ENCODE measurements around the gene ERBB3.
"Not testable (repeated sequence)": the region's sequence is repeated elsewhere in the genome, so short reads cannot be mapped to it uniquely, and the experiment has no call there.

Gene ERBB3

DNA sequence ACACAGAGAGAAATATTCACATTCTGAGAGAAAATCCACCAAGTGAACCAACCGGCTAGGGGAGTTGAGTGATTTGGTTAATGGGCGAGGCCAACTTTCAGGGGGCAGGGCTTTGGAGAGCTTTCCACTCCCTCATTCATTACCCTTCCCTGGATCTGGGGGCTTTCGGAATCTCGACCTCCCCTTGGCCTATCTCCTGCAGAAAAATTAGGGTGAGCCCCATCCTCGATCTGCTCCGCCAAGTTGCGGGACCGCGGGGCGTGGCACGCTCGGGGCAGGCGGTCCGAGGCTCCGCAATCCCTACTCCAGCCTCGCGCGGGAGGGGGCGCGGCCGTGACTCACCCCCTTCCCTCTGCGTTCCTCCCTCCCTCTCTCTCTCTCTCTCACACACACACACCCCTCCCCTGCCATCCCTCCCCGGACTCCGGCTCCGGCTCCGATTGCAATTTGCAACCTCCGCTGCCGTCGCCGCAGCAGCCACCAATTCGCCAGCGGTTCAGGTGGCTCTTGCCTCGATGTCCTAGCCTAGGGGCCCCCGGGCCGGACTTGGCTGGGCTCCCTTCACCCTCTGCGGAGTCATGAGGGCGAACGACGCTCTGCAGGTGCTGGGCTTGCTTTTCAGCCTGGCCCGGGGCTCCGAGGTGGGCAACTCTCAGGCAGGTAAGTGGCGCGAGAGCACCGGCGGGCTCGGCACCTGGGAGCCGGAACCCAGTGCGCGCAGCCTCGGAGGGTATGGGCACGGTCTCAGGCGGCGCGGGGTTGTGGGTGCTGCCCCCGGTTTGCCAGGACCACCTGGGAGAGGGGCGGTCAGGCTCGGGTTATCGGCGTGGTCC, at the start of gene ERBB3:
Gene ERBB3, plus strand, starts transcription at position 443 of the 833 bp plus-strand sequence. Its CDS starts 136 bp downstream, at position 579.
- peak; percentile 48 for DNase-seq (ENCODE audit: low read depth)

DNA sequence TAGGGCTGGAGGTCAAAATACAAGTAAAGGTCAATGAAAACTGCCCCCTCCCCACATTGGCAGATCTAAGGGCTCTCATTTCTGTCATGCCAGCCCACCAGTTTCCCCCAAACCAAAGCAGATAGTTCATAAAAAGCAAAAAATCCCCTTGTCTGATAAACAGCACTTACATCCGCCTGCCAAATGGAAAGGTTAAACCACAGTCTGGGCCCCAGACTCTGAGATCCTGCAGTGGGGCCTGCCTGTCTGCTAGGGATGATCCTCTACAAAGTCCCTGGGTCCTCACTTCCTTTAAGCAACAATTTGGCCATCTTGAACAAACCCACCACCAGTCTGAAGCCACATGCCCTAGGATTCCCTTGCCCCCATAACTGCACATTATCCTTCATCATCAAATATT, 48.0 kb upstream of the ERBB3 start:
- no peak for DNase-seq (ENCODE audit: low read depth)

DNA sequence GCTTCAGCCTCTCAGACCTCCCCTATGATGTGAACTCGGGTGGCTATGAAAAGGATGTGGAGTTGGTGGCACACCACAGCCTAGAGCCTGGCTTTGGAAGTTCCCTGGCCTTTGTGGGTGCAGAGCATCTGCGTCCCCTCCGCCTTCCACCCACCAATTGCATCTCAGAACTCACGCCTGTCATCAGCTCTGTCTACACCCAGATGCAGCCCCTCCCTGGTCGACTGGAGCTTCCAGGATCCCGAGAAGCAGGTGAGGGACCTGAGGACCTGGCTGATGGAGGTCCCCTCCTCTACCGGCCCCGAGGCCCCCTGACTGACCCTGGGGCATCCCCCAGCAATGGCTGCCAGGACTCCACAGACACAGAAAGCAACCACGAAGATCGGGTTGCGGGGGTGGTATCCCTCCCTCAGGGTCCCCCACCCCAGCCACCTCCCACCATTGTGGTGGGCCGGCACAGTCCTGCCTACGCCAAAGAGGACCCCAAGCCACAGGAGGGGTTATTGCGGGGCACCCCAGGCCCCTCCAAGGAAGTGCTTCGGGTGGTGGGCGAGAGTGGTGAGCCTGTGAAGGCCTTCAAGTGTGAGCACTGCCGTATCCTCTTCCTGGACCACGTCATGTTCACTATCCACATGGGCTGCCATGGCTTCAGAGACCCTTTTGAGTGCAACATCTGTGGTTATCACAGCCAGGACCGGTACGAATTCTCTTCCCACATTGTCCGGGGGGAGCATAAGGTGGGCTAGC, 45.2 kb upstream of the ERBB3 start:
- DNase-seq (ENCODE audit: low read depth), result no peak

DNA sequence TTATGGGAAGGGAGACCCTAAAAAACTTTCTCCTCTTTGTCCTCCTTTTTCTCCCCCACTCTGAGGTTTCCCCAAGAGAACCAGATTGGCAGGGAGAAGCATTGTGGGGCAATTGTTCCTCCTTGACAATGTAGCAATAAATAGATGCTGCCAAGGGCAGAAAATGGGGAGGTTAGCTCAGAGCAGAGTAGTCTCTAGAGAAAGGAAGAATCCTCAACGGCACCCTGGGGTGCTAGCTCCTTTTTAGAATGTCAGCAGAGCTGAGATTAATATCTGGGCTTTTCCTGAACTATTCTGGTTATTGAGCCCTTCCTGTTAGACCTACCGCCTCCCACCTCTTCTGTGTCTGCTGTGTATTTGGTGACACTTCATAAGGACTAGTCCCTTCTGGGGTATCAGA, 42.8 kb upstream of the ERBB3 start:
- DNase-seq (ENCODE audit: low read depth), result no peak

DNA sequence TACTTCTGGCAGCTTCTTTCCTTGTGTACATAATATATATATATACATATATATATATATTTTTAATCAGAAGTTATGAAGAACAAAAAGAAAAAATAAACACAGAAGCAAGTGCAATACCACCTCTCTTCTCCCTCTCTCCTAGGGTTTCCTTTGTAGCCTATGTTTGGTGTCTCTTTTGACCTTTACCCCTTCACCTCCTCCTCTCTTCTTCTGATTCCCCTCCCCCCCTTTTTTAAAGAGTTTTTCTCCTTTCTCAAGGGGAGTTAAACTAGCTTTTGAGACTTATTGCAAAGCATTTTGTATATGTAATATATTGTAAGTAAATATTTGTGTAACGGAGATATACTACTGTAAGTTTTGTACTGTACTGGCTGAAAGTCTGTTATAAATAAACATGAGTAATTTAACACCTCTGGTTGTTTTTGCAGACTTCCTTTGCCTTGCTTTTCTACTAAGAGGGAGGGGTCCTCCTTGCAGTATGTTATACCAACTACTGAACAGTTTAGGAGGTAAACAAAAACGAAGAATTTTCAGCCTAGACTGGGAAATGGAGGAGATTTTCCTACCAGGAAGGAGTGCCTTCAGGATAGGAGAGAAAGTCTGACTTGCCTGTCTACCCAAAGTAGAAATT, 41.8 kb upstream of the ERBB3 start:
- no peak for DNase-seq (ENCODE audit: low read depth)

DNA sequence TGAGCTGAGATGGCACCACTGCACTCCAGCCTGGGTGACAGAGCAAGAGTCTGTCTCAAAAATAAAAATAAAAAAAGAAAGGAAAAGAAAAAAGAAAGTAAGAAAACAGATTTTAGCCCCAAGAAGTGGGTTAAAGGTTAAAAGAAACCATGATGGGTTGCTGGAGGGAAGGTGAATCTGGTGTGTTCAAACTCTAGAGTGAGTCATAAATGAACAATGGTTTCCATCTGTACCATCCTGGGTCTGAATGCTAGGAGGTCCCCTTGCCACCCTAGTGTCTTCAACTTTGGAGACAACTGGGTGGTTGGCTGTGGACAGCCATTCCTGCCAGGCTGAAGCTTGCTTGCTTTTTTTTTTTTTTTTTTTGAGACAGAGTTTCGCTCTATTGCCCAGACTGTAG, 39.8 kb upstream of the ERBB3 start:
- DNase-seq (ENCODE audit: low read depth), result no peak

DNA sequence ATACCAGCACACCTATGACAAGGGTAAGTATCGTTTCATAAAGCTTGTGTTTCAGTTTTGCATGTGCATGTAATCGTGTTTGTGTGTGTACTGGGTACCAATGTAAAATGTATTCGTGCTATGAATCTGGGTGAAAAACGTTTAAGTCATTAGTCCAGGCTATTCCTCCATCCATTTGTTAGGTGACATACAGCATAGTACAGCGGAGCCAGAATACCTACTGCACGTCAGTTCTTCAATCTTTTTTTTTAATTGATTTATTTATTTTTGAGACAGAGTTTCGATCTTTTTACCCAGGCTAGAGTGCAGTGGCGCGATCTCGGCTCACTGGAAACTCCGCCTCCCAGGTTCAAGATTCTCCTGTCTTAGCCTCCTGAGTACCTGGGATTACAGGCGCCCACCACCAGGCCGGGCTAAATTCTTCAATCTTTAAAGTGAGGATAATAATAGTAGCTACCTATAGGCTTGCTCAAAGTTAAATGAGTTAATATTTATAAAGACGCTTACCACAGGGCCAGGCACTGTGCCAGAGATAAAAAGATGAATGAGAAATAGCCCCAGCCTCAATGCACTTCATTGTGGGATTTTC, 38.9 kb upstream of the ERBB3 start:
- DNase-seq (ENCODE audit: low read depth), result no peak

DNA sequence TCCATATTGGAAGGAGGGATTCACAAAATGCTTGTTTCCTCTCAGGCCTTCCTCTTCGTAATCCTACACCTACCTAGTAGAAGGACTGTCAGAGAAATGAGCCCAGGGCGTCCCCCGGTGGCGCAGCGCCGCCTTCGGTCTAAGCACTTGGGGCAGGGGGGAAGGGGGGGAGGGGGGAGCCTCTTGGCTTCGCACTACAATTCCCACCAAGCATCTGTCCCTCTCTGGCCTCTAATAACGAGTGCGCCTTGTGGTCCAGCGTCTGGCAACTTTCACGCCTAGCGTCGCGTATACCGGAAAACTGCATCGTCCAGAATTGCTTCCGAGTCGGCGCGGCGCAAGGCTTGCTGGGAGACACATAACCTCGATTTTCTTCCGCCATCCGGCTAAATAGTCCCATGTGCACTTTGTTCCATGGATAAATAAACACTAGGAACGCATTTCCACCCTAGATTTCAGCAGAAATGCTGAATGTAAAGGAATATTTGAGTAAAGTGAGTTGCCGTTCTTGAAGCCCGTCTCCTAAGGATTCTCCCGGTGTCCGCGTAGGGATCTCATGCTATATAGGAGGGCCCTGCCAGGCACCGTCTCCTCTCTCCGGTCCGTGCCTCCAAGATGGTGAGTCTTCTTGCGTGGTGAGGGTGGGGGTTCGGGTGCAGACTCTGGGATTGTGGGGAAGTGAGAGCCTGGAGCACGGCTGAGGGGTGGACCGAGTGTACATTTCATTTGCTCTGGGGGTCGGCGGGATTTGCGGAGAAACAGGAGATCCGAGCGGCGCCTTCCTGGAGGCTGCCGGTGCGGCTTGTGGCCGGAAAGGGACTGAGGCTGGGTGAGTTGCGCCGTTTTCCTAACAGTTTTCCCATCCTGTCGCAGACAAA, 38.2 kb upstream of the ERBB3 start, which contains the start of gene RPS26:
Gene RPS26, plus strand, starts transcription at position 367 of the 878 bp plus-strand sequence. Its CDS starts 249 bp downstream, at position 616.
- DNase-seq (ENCODE audit: low read depth), result peak; percentile 99

DNA sequence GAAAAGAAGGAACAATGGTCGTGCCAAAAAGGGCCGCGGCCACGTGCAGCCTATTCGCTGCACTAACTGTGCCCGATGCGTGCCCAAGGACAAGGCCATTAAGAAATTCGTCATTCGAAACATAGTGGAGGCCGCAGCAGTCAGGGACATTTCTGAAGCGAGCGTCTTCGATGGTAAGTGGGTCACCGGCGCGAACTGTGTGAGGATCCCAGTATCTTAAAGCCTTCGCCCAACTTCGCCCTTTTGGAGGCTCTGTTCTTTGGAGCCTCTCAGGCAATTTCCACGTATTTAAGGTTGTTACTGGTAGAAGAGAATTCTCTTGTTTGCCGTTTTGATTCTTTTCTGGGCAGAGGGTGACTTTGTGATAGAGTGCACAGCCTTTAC, 37.5 kb upstream of the ERBB3 start:
- not testable (repeated sequence) for DNase-seq (ENCODE audit: low read depth)

DNA sequence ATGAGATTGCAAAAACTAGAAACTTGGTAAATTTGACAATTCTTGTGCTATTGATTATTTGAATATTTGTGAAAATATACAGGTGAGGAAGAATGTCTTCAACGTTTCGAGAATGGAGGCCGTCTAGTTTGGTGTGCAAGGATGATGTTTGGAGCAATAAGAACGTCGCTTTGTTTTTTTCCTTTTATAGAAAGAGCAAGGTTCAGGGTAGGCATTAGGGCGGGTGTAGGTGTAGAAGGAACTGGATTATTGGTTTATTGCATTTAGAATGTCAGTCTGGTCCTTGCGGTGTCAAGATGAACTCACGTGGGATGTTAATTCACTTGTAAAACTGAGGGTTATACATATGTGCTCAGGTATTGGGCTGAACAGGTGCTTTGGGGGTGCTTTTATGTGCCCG, 37.1 kb upstream of the ERBB3 start:
- DNase-seq (ENCODE audit: low read depth), result no peak

DNA sequence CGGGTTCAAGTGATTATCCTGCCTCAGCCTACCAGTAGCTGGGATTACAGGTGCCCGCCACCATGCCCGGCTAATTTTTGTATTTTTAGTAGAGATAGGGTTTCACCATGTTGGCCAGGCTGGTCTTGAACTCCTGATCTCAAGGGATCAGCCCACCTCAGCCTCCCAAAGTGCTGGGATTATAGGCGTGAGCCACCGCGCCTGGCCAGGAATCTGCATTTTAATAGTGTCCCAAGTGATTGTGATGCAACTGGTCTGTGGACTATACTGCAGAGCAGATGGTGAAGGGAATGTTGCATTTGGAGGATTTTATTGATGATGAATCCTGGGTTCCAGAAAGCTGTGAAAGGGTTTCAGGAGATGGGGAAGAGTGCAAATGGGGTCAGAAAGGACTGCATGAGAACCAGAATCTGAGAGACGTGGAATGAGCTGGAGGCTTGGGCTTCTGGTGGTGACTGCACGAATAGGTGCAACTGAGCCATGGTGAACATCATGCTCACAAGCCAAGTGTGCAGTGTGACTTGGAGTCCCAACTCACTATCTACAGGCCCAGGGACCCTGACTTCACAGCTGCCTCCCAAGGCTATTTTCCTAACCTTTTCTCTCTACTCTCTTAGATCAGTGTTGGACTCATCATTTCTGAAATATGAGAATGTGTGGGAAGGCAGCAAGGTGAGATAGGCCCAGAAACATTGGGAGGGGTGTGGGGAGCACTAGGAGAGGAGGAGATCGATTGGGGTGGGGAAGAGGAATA, 33.8 kb upstream of the ERBB3 start:
- no peak for DNase-seq (ENCODE audit: low read depth)

DNA sequence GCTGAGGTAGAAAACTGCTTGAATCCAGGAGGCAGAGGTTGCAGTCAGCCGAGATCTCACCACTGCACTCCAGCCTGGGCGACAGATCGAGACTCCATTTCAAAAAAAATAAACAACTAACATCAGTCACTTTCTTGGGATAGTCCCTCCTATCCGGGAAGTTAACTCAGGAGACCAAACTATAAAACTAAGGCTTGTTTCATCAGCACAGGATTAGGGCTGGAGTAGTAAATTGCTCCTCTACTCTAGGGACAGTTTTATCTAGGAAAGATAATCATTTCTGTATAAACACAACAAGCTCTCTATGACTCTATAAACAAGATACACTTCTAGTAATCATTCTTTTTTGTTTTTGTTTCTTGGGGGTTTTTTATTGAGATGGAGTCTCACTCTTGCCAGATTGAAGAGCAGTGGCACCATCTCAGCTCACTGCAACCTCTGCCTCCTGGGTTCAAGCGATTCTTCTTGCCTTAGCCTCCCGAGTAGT, 26.5 kb upstream of the ERBB3 start:
- no peak for DNase-seq (ENCODE audit: low read depth)

DNA sequence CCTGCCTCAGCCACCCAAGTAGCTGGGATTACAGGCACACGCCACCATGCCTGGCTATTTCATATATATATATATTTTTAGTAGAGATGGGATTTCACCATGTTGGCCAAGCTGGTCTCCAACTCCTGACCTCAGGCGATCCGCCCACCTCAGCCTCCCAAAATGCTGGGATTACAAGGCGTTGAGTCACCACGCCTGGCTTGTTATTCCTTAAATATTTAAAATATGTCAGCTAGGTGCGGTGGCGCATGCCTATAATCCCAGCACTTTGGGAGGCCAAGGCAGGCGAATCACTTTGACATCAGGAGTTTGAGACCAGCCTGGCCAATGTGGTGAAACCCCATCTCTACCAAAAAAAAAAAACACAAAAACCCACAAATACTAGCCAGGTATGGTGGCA, 20.0 kb upstream of the ERBB3 start:
- DNase-seq (ENCODE audit: low read depth), result not testable (repeated sequence)

DNA sequence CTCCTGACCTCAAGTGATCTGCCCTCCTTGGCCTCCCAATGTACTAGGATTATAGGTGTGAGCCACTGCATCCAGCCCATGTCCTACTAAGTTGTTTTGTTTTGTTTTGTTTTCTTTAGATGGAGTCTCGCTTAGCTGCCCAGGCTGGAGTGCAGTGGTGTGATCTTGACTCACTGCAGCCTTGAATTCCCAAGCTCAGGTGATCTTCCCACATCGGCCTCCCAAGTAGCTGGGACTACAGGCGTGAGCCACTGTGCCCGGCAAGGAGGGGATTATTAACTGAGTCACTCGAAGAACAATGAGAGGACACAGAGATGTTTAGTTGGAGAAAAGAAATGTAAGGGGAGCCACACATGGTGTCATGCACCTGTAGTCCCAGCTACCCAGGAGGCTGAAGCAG, 18.0 kb upstream of the ERBB3 start:
- no peak for DNase-seq (ENCODE audit: low read depth)

DNA sequence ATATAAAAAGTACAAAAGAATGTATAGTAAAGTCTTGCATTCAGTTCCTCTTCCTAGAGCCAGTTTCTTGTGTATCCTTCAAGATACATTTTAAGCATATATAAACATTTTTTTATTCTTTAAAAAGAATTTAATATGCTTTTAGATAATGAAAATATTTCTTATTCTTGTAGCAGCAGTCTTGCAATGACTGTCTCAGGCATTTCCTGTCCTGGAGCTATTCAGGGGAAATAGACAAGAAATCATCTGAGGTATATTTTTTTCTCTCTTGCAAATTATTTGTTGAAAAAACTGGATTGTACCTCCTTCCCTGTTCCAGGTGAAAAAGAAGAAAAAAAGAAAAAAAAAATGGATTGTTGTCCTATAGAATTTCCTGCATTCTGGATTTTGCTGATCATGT, 17.0 kb upstream of the ERBB3 start:
- DNase-seq (ENCODE audit: low read depth), result no peak

DNA sequence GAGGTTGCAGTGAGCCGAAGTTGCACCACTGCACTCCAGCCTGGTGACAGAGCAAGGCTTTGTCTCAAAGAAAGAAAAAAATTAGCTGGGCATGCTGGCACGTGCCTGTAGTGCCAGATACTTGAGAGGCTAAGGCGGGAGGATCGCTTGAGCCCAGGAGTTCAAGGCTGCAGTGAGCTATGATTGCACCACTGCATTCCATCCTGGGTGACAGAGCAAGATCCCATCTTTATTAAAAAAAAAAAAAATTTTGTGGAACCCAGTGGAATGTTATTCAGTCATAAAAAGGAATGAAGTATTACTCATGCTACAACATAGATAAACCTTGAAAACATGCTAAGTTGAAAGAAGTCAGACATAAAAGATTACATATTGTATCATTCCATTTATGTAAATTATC, 8.3 kb upstream of the ERBB3 start:
- DNase-seq (ENCODE audit: low read depth), result no peak

DNA sequence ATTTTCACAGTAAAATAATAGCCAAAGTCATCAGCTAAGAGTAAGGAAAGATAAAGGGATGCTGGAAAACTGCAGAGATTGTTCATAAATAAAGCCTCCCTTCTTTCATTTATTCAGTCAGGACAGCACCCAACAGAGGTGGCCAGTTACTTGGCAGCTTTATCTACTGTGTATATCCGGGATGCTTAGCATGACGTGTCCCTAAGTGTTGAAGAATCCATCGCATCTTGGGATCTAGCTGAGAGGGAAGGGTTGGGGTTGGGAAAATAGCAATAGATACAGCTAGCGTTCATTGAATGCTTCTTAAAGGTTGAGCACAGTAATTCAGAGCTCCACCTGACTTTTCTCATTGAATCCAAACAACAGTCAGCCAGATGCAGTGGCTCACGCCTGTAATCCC, 5.6 kb upstream of the ERBB3 start:
- no peak for DNase-seq (ENCODE audit: low read depth)

DNA sequence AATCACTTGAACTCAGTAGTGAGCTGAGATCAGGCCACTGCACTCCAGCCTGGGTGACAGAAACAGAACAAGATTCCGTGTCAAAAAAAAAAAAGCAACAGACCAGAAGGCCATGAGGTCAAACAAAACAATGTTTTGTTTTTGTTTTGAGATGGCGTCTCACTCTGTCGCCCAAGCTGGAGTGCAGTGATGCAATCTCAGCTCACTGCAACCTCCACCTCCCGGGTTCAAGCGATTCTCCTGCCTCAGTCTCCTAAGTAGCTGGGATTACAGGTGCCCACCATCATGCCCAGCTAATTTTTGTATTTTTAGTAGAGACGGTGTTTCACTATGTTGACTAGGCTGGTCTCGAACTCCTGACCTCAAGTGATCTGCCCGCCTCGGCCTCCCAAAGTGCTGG, 2.0 kb upstream of the ERBB3 start:
- DNase-seq (ENCODE audit: low read depth), result not testable (repeated sequence)

DNA sequence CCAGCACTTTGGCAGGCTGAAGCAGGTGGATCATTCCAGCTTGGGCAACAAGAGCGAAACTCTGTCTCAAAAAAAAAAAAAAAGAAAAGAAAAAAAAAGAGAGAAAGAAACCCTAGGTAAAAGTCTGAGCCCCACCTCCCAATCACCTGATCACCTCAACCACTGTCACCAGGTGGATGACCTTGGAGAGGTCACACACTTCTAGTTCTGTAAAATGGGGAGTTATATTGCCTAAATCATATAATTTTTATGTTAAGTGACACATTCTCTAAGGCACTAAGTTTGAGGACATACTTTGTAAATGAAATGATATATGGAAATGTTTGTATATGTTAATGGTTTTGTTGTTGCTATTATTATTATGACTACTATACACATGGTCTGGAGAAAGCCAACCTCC, 1.5 kb upstream of the ERBB3 start:
- no peak for DNase-seq (ENCODE audit: low read depth)

DNA sequence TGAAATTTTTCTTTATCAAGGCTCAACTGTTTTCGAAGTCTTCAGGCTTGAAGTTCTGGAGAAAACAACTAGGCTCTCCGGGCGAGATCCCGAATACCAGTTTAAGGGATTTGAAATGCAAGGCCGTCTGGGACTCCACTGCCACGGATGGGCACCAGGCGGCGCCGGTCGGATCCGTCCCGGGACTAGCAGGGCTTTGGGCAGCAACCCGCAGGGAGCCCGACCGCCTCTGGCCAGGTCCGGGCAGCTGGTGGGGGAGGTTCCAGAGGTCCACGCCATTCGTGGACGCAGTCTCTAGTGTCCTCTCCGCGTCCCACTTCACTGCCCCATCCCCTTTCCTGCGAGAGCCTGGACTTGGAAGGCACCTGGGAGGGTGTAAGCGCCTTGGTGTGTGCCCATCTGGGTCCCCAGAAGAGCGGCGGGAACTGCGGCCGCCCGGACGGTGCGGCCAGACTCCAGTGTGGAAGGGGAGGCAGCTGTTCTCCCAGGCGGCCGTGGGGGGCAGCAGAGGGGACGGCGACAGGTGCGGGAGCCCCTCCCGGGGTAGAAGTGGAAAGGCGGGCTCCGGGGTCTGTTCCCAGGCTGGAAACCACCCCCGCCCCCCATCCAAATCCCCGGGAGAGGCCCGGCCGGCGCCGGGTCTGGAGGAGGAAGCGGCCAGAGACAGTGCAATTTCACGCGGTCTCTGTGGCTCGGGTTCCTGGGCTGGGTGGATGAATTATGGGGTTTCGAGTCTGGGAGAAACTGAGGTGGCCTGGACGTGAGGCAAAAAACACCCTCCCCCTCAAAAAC, 838 bp upstream of the ERBB3 start:
- DNase-seq (ENCODE audit: low read depth), result peak; percentile 69

Measured in fibroblast of the conjunctiva (primary cell).